COR-L47 (cell line): Measurements from ENCODE around the gene KIAA1217.

Experiments used
- DNase-seq: peaks from one replicate; lab custom pipeline; 2025; lab: John Stamatoyannopoulos, UW

KIAA1217 gene

GRCh38 chr10:24552346-24553016, 343.5 kb downstream of the KIAA1217 start:
- DNase-seq: no peak

- DNase-seq: no peak
Measured at GRCh38 chr10:24553051-24553612, 344.2 kb downstream of the KIAA1217 start.

GRCh38 chr10:24554036-24554435, 345.1 kb downstream of the KIAA1217 start:
- DNase-seq: no peak

GRCh38 chr10:24556126-24556749, 347.3 kb downstream of the KIAA1217 start:
- DNase-seq: no peak

- no peak for DNase-seq
Measured at GRCh38 chr10:24556750-24557742, 348.1 kb downstream of the KIAA1217 start.

- DNase-seq: no peak
Measured at GRCh38 chr10:24561453-24561852, 352.5 kb downstream of the KIAA1217 start.

- no peak for DNase-seq
Measured at GRCh38 chr10:24568042-24568441, 359.1 kb downstream of the KIAA1217 start.

GRCh38 chr10:24569330-24569796, 360.4 kb downstream of the KIAA1217 start:
- DNase-seq: no peak

- no peak for DNase-seq
Measured at GRCh38 chr10:24569828-24570657, 361.1 kb downstream of the KIAA1217 start.

GRCh38 chr10:24570658-24571426, 361.9 kb downstream of the KIAA1217 start:
- DNase-seq: no peak

GRCh38 chr10:24571870-24572450, 363.0 kb downstream of the KIAA1217 start:
- DNase-seq: no peak

- DNase-seq: no peak
Measured at GRCh38 chr10:24574161-24574560, 365.2 kb downstream of the KIAA1217 start.

GRCh38 chr10:24574578-24575155, 365.7 kb downstream of the KIAA1217 start:
- no peak for DNase-seq

GRCh38 chr10:24575481-24576002, 366.6 kb downstream of the KIAA1217 start:
- no peak for DNase-seq

- DNase-seq: no peak
Measured at GRCh38 chr10:24579448-24579847, 370.5 kb downstream of the KIAA1217 start.

GRCh38 chr10:24579906-24580305, 371.0 kb downstream of the KIAA1217 start:
- no peak for DNase-seq

- no peak for DNase-seq
Measured at GRCh38 chr10:24589265-24589664, 380.3 kb downstream of the KIAA1217 start.

- no peak for DNase-seq
Measured at GRCh38 chr10:24590697-24591457, 381.9 kb downstream of the KIAA1217 start.
